Astrocyte (in vitro differentiated cells and primary cell): ENCODE results near the gene ITFG1. TPM values are rescaled to one million over a fixed set of nuclear protein-coding genes. Genes with fewer than 3 reads are reported as not detected.

ENCODE experiments used
- DNase-seq: peaks from one replicate; pipeline ENCODE4 v3.0.0-alpha.2; 2010; ENCODE audit warnings: low read depth
- FAIRE-seq: peaks from 2 replicates; lab custom pipeline; 2011; peaks lifted over from hg19 to GRCh38; lab: Jason Lieb, UNC
- H2AFZ ChIP-seq: 2 replicates; pipeline ENCODE4 v1.6.0; 2012; ENCODE audit warnings: low read depth, low read length, inconsistent platforms
- H3K27ac ChIP-seq: 2 replicates; pipeline ENCODE4 v1.5.1; 2011; ENCODE audit warnings: low read depth, low read length, inconsistent platforms
- H3K27me3 ChIP-seq: 2 replicates; pipeline ENCODE4 v1.6.0; 2011; ENCODE audit warnings: low read length, inconsistent platforms; ENCODE audit not compliant: insufficient read depth
- H3K36me3 ChIP-seq: 2 replicates; pipeline ENCODE4 v1.5.1; 2011; ENCODE audit warnings: low read length, inconsistent platforms; ENCODE audit not compliant: insufficient read depth
- H3K4me1 ChIP-seq: 2 replicates; pipeline ENCODE4 v1.5.1; 2011; ENCODE audit warnings: low read length, inconsistent platforms; ENCODE audit not compliant: insufficient read depth
- H3K4me2 ChIP-seq: 2 replicates; pipeline ENCODE4 v1.6.0; 2012; ENCODE audit warnings: low read length, inconsistent platforms
- H3K4me3 ChIP-seq: 2 replicates; pipeline ENCODE4 v1.5.1; 2011; ENCODE audit warnings: low read depth, mild to moderate bottlenecking, low read length, inconsistent platforms; ENCODE audit not compliant: insufficient read depth
- H3K79me2 ChIP-seq: 2 replicates; pipeline ENCODE4 v1.6.0; 2012; ENCODE audit warnings: mild to moderate bottlenecking, low read length, inconsistent platforms; ENCODE audit not compliant: insufficient read depth
- H3K9ac ChIP-seq: 2 replicates; pipeline ENCODE4 v1.6.0; 2012; ENCODE audit warnings: mild to moderate bottlenecking, low read length, inconsistent platforms
- H3K9me3 ChIP-seq: 2 replicates; pipeline ENCODE4 v1.5.1; 2012; ENCODE audit warnings: low read depth, mild to moderate bottlenecking, low read length, inconsistent platforms; ENCODE audit not compliant: insufficient read depth
- H4K20me1 ChIP-seq: 2 replicates; pipeline ENCODE4 v1.6.0; 2012; ENCODE audit warnings: low read length, inconsistent platforms; ENCODE audit not compliant: insufficient read depth
- H3K27ac Mint-ChIP-seq: one replicate; pipeline ENCODE4 v1.8.0; 2021; ENCODE audit warnings: mild to moderate bottlenecking, mixed read lengths; ENCODE audit not compliant: unreplicated experiment
- H3K27me3 Mint-ChIP-seq: one replicate; pipeline ENCODE4 v1.8.0; 2021; ENCODE audit warnings: low read depth, mixed read lengths; ENCODE audit not compliant: unreplicated experiment
- H3K36me3 Mint-ChIP-seq: one replicate; pipeline ENCODE4 v1.8.0; 2021; ENCODE audit warnings: low read depth, mixed read lengths; ENCODE audit not compliant: unreplicated experiment
- H3K4me1 Mint-ChIP-seq: one replicate; pipeline ENCODE4 v1.8.0; 2021; ENCODE audit warnings: low read depth, mixed read lengths; ENCODE audit not compliant: unreplicated experiment
- H3K4me3 Mint-ChIP-seq: one replicate; pipeline ENCODE4 v1.8.0; 2021; ENCODE audit warnings: mild to moderate bottlenecking, moderate library complexity, mixed read lengths; ENCODE audit not compliant: unreplicated experiment
- H3K9me3 Mint-ChIP-seq: one replicate; pipeline ENCODE4 v1.8.0; 2021; ENCODE audit warnings: mild to moderate bottlenecking, mixed read lengths; ENCODE audit not compliant: unreplicated experiment
- EZH2 ChIP-seq: IDR thresholded peaks from 2 replicates; pipeline ENCODE4 v1.6.1; 2012; ENCODE audit warnings: mild to moderate bottlenecking, low read length, inconsistent platforms; ENCODE audit not compliant: insufficient read depth
- total RNA-seq: library from RNA; stranded (reverse); gene quantifications from 2 replicates; pipeline ENCODE4 v1.2.1, GENCODE V29; 2021
- TF ChIP-seq, protein P1 (sequence below): IDR thresholded peaks from 2 replicates; pipeline ENCODE4 v1.5.1; 2011; ENCODE audit warnings: low read depth, mild to moderate bottlenecking, inconsistent platforms, low read length, moderate library complexity; ENCODE audit not compliant: insufficient read depth

Gene ITFG1
- total RNA-seq, 1 donor from 2014 or later: 52.7 TPM

DNA sequence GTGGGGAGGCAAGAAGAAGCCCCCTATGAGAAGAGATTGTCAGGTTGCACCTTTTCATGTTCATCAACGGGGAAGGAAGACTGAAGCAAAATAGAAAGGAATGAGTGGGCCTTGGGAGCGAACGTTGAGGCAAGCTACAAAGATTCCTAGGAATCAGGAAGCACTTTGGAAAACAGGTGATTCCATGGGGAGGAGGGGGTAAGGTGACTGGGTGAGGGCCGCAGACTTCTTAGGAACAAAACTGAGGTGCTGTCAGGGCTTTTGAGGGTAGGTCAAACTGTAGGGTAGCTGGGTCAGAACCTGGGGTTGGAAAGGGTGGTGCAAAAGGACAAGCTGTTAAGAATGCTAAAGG, 528 bp downstream of the ITFG1 start:
- H3K9me3 Mint-ChIP-seq: no peaks in the 10 kb centered on the region
- Histone ChIP-seq H3K4me3 (peak overlapping the region; percentile 87), H4K20me1 (no peaks in the 10 kb centered on the region), H3K27ac (peak overlapping the region; percentile 98), H2AFZ (peak overlapping the region; percentile 93), H3K36me3 (peaks cover 6% of the 10 kb centered on the region), H3K4me1 (peaks cover 12% of the 10 kb centered on the region), H3K9ac (peak overlapping the region; percentile 95), H3K9me3 (no peaks in the 10 kb centered on the region), H3K79me2 (peaks cover 20% of the 10 kb centered on the region), H3K27me3 (no peaks in the 10 kb centered on the region), H3K4me2 (peak overlapping the region; percentile 99)
- peak overlapping the region; percentile 98 for H3K27ac Mint-ChIP-seq
- FAIRE-seq: no peak
- DNase-seq: peak; percentile 25
- no peak for TF ChIP-seq EZH2
- TF ChIP-seq, protein P1, sequence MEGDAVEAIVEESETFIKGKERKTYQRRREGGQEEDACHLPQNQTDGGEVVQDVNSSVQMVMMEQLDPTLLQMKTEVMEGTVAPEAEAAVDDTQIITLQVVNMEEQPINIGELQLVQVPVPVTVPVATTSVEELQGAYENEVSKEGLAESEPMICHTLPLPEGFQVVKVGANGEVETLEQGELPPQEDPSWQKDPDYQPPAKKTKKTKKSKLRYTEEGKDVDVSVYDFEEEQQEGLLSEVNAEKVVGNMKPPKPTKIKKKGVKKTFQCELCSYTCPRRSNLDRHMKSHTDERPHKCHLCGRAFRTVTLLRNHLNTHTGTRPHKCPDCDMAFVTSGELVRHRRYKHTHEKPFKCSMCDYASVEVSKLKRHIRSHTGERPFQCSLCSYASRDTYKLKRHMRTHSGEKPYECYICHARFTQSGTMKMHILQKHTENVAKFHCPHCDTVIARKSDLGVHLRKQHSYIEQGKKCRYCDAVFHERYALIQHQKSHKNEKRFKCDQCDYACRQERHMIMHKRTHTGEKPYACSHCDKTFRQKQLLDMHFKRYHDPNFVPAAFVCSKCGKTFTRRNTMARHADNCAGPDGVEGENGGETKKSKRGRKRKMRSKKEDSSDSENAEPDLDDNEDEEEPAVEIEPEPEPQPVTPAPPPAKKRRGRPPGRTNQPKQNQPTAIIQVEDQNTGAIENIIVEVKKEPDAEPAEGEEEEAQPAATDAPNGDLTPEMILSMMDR: no peak
- H3K27me3 Mint-ChIP-seq: no peaks in the 10 kb centered on the region
- H3K4me3 Mint-ChIP-seq: peak overlapping the region; percentile 98
- peaks cover 13% of the 10 kb centered on the region for H3K4me1 Mint-ChIP-seq
- peaks cover 1% of the 10 kb centered on the region for H3K36me3 Mint-ChIP-seq

DNA sequence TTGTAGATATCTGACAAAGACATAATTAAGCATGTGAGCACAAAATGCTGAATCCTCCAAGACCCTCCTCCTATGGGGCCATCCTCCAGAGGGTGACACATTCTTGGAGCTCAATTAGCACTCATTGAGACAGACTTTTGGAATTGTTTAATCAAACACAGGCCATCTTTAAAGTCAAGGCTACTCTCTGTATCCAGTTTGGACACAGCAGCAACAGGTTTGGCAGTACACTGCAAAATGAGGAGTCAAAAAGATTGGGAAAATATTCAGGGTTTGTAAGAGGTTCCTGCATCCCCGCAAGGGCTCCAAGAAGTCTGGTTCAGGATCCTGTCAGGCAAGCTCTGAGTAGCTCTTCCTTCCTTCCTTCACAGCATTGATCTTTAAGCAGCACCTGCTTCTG, 1.3 kb downstream of the ITFG1 start:
- H3K4me2 ChIP-seq: peak overlapping the region; percentile 99
- H3K9ac ChIP-seq: peak overlapping the region; percentile 95
- H2AFZ ChIP-seq: no peak overlapping the region
- DNase-seq (no peak), FAIRE-seq (no peak)
- no peak for TF ChIP-seq EZH2
- TF ChIP-seq, protein P1: no peak
- peaks cover 1% of the 10 kb centered on the region for H3K36me3 Mint-ChIP-seq
- peaks cover 12% of the 10 kb centered on the region for H3K4me1 ChIP-seq
- no peak overlapping the region for H3K27ac Mint-ChIP-seq
- H3K27me3 ChIP-seq: no peaks in the 10 kb centered on the region
- no peak overlapping the region for H3K27ac ChIP-seq
- H3K36me3 ChIP-seq: peaks cover 9% of the 10 kb centered on the region
- H3K27me3 Mint-ChIP-seq: no peaks in the 10 kb centered on the region
- H3K4me3 ChIP-seq: peak overlapping the region; percentile 87
- H3K79me2 ChIP-seq: peaks cover 20% of the 10 kb centered on the region
- no peaks in the 10 kb centered on the region for H3K9me3 ChIP-seq
- peak overlapping the region; percentile 98 for H3K4me3 Mint-ChIP-seq
- H3K4me1 Mint-ChIP-seq: peaks cover 13% of the 10 kb centered on the region
- no peaks in the 10 kb centered on the region for H4K20me1 ChIP-seq
- H3K9me3 Mint-ChIP-seq: no peaks in the 10 kb centered on the region

DNA sequence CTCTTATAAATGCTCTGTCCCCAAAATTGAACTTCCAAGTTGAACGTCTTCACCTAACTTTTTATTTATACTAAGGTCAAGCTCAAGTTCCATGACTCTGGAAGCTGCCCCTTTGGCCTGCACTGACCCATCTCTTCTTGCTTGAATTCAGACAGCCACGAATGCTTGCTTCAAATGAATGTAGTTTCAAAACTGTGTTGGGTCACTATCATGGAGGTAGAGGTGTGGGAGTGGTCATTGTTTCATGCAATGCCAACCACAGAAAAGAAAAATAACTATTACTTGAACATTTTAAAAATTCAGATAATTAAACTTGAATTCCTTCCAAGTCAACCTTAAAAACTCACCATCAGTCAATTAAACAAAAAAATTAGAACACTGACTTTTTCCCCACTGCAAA, 2.5 kb downstream of the ITFG1 start:
- peaks cover 13% of the 10 kb centered on the region for H3K4me1 Mint-ChIP-seq

More for the DNA sequence above, 2.5 kb downstream of the ITFG1 start:
- DNase-seq (no peak), FAIRE-seq (no peak)
- no peak overlapping the region for H3K27ac Mint-ChIP-seq
- no peaks in the 10 kb centered on the region for H3K9me3 ChIP-seq
- H3K27me3 Mint-ChIP-seq: no peaks in the 10 kb centered on the region
- no peak overlapping the region for H3K4me2 ChIP-seq
- no peaks in the 10 kb centered on the region for H4K20me1 ChIP-seq
- peaks cover 20% of the 10 kb centered on the region for H3K79me2 ChIP-seq
- H3K9me3 Mint-ChIP-seq: no peaks in the 10 kb centered on the region
- peaks cover 1% of the 10 kb centered on the region for H3K36me3 Mint-ChIP-seq
- no peaks in the 10 kb centered on the region for H3K27me3 ChIP-seq
- no peak for TF ChIP-seq EZH2
- TF ChIP-seq, protein P1: no peak
- no peak overlapping the region for H3K4me3 Mint-ChIP-seq
- no peak overlapping the region for H3K4me3 ChIP-seq
- H3K27ac ChIP-seq: no peak overlapping the region
- H2AFZ ChIP-seq: no peak overlapping the region
- no peak overlapping the region for H3K9ac ChIP-seq
- peaks cover 10% of the 10 kb centered on the region for H3K36me3 ChIP-seq
- peaks cover 12% of the 10 kb centered on the region for H3K4me1 ChIP-seq
